Stimulated activated CD4-positive, alpha-beta T cell treated with anti-CD3 and anti-CD28 coated beads, Interleukin-4, amount 100 ng/mL, for 24 hours (primary cell): ENCODE measurements around the gene CELF4.

ENCODE experiments used
- DNase-seq: peaks from one replicate; pipeline ENCODE4 v3.0.0-alpha.2; 2020

Gene CELF4

GRCh38 chr18:37521510-37522465 lies 43.8 kb downstream of the CELF4 start:
- no peak for DNase-seq

GRCh38 chr18:37520508-37520907 lies 45.1 kb downstream of the CELF4 start:
- DNase-seq = no peak

GRCh38 chr18:37519510-37520135 lies 46.0 kb downstream of the CELF4 start:
- no peak for DNase-seq

- no peak for DNase-seq
Measured at GRCh38 chr18:37516361-37516853, 49.2 kb downstream of the CELF4 start.

GRCh38 chr18:37514953-37515352 lies 50.6 kb downstream of the CELF4 start:
- no peak for DNase-seq

- DNase-seq = no peak
Measured at GRCh38 chr18:37512400-37512799, 53.2 kb downstream of the CELF4 start.

GRCh38 chr18:37511721-37512298 lies 53.8 kb downstream of the CELF4 start:
- no peak for DNase-seq

- DNase-seq = no peak
Measured at GRCh38 chr18:37509600-37509999, 56.0 kb downstream of the CELF4 start.

- DNase-seq = no peak
Measured at GRCh38 chr18:37508207-37508606, 57.4 kb downstream of the CELF4 start.

- DNase-seq = no peak
Measured at GRCh38 chr18:37507239-37507638, 58.4 kb downstream of the CELF4 start.

GRCh38 chr18:37506001-37506400 lies 59.6 kb downstream of the CELF4 start:
- DNase-seq = no peak

- no peak for DNase-seq
Measured at GRCh38 chr18:37505321-37505720, 60.3 kb downstream of the CELF4 start.

- DNase-seq = no peak
Measured at GRCh38 chr18:37502601-37503000, 63.0 kb downstream of the CELF4 start.

GRCh38 chr18:37502036-37502435 lies 63.6 kb downstream of the CELF4 start:
- no peak for DNase-seq

GRCh38 chr18:37501136-37501535 lies 64.5 kb downstream of the CELF4 start:
- DNase-seq = no peak

GRCh38 chr18:37499913-37500312 lies 65.7 kb downstream of the CELF4 start:
- DNase-seq = no peak

GRCh38 chr18:37499044-37499443 lies 66.6 kb downstream of the CELF4 start:
- DNase-seq = no peak

GRCh38 chr18:37497853-37498518 lies 67.6 kb downstream of the CELF4 start:
- no peak for DNase-seq

GRCh38 chr18:37496568-37496967 lies 69.0 kb downstream of the CELF4 start:
- DNase-seq = no peak

GRCh38 chr18:37495354-37495753 lies 70.2 kb downstream of the CELF4 start:
- no peak for DNase-seq

- no peak for DNase-seq
Measured at GRCh38 chr18:37494406-37494805, 71.2 kb downstream of the CELF4 start.

- no peak for DNase-seq
Measured at GRCh38 chr18:37493352-37493935, 72.2 kb downstream of the CELF4 start.

GRCh38 chr18:37492952-37493351 lies 72.6 kb downstream of the CELF4 start:
- no peak for DNase-seq
